Pancreas (tissue), 10 donors: ENCODE data around the gene PLLP. TPM values are rescaled to one million over a fixed set of nuclear protein-coding genes. Genes with fewer than 3 reads are reported as not detected.

Source experiments
- ATAC-seq, 4 donors: fragments of 200-7000 bp; cut with Tn5 transposase; one replicate each; pipeline versions ENCODE4 v1.8.0 to v1.9.1; 2020; ENCODE audit warnings: mild to moderate bottlenecking in 4 of 4, moderate library complexity in 4 of 4
- DNase-seq, 6 donors: peaks; one replicate each; pipeline ENCODE4 v3.0.0-alpha.2; 2020
- FAIRE-seq: peaks from 2 replicates; lab custom pipeline; 2012; peaks lifted over from hg19 to GRCh38; lab: Jason Lieb, UNC
- H3K27ac ChIP-seq, 4 donors: fragments of 200-600 bp; sonication (generic); 1 replicate in 3 of 4; 2 replicates in 1 of 4; pipeline versions ENCODE4 v1.5.0 to v1.8.0; 2020
- H3K27me3 ChIP-seq, 4 donors: fragments of 200-600 bp; one replicate each; pipeline ENCODE4 v1.8.0; 2021
- H3K36me3 ChIP-seq, 3 donors: fragments of 200-600 bp; sonication (generic) in 1 of 3; one replicate each; pipeline versions ENCODE4 v1.5.0 to v1.8.0; 2020 to 2021
- H3K4me1 ChIP-seq, 3 donors: fragments of 200-600 bp; one replicate each; pipeline ENCODE4 v1.8.0; 2021
- H3K4me3 ChIP-seq, 4 donors: fragments of 200-600 bp; sonication (generic) in 2 of 4; one replicate each; pipeline versions ENCODE4 v1.5.0 to v1.8.0; 2020 to 2021
- H3K9me3 ChIP-seq, 4 donors: fragments of 200-600 bp; one replicate each; pipeline ENCODE4 v1.8.0; 2021
- CTCF ChIP-seq, 4 donors: fragments of 200-600 bp; sonication (generic) in 3 of 4; IDR thresholded peaks; one replicate each; pipeline versions ENCODE4 v1.5.0 to v1.8.0; 2021; ENCODE audit warnings: antibody characterized with exemption in 4 of 4
- WGBS, 2 donors: extraction: QIAGEN DNeasy Blood & Tissue Kit; methylation state at CpG; one replicate each; pipeline ENCODE4 v1.1.7; 2013; 5-methylcytosine and 5-hydroxymethylcytosine counted together
- intact Hi-C, 3 donors: fragments of 100-400 bp; cut with DNase I; formaldehyde crosslinking; loops; one replicate each; pipeline versions ENCODE4 v1.11.1 to v1.14.2; 2022
- polyA plus RNA-seq, 2 donors: library from polyadenylated mRNA; stranded (reverse); fragments of 200-250 nt; gene quantifications; one replicate each; pipeline ENCODE4 v1.2.3, GENCODE V29; 2013
- total RNA-seq, 6 donors: library from RNA; stranded (reverse); fragmentation: NEBNext Ultra II Directional in 4 of 6; extraction: Animal tissue kit (Norgen Biotek cat#: 25700) in 4 of 6; gene quantifications; one replicate each; pipeline versions ENCODE4 v1.2.1 to v1.2.4, GENCODE V29; 2021 to 2023
- donor health status: healthy with polysubstance abuse.
- donor health status: DM: no; HTN: no; CAD: no; lungs with moderate emphysema.
- donor health status: DM: no; HTN: no; CAD: no.
- donor health status: control.
- donor health status: control.
- donor health status: Bipolar disorder and iron deficiency.
- donor health status: DM: yes; HTN: yes; CAD: no.
- donor health status: DM: no; HTN: no; CAD: no.
- donor health status: DM: no; HTN: no; CAD: no.
- donor health status: DM: yes; HTN: yes; CAD: no.

The PLLP gene
- total and polyA plus RNA-seq, 8 donors: 10.8 to 34.3 (median 24.1) TPM

DNA sequence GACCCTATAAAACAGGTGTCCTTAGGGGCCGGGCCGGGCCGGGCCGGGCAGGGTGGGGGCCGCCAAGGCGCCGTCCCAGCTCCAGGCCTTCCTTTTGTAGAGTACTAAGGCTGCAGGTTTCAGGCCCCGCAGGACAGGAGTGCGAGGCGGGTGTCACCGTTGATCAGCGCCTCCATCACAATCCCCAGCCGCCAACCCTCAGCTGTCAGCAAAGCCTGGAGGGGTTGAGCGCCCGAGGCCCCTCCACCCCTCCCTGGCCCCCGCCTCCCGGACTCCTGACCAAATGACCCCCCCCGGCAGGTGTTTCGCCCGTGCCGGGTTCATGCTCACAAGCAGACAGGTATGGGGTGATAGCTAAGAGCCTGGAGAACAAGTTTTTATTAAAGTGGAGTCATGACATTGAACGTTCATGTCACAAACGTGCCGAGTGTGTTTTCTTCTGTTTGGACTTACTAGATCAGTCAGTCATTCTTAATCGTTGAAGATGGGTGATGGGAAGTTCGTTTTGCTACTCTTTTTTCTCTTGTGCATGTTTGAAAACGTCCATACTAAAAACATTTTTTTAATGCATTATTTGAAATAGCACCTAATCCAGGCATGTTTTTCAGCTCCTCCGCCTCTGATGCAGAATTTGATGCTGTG is 38.9 kb downstream of the PLLP start:
- DNase-seq: peak in 3 of 6 donors; percentile 56 to 68 (median 63)
- intact Hi-C loops: no loop called here
- WGBS, 2 donors: 2 to 3% methylated on average over 28 of the region's 28 CpGs

GRCh38 chr16:57244767-57245471 is 39.6 kb downstream of the PLLP start, which contains the start of gene ARL2BP:
Gene ARL2BP (plus strand): TSS chr16:57245259. CDS start chr16:57245368, 109 bp downstream.
- DNase-seq (peak; percentile 97 to 99 (median 98)), ATAC-seq (peak; percentile 94 to 98 (median 96)), FAIRE-seq (peak; percentile 67)
- no peak for TF ChIP-seq CTCF (IDR thresholded peaks at IDR 0.05)
- Histone ChIP-seq H3K27ac (peak within 1 kb of the TSS; percentile 87 to 91 (median 88)), H3K27me3 (no peaks in the 10 kb centered on the region), H3K9me3 (no peaks in the 10 kb centered on the region), H3K36me3 (peaks cover 0 to 10% (median 10%) of the 10 kb centered on the region in 3 donors), H3K4me1 (peaks cover 5 to 7% (median 5%) of the 10 kb centered on the region in 3 donors), H3K4me3 (peak within 1 kb of the TSS; percentile 58 to 85 (median 68))
- intact Hi-C loops: no loop called here
- WGBS, 2 donors: 0% methylated on average over 63 to 77 of the region's 77 CpGs

More for the DNA sequence above, 38.9 kb downstream of the PLLP start:
- FAIRE-seq (no peak), ATAC-seq (peak; percentile 24 to 44 (median 39))
- no peak for TF ChIP-seq CTCF (IDR thresholded peaks at IDR 0.05)
- Histone ChIP-seq H3K4me1 (peaks cover 5 to 7% (median 5%) of the 10 kb centered on the region in 3 donors), H3K27ac (peak overlapping the region; percentile 87 to 91 (median 88)), H3K36me3 (peaks cover 0 to 16% (median 16%) of the 10 kb centered on the region in 3 donors), H3K9me3 (no peaks in the 10 kb centered on the region), H3K27me3 (no peaks in the 10 kb centered on the region), H3K4me3 (peak overlapping the region; percentile 58 to 85 (median 68))

- ATAC-seq (peak in 1 of 4 donors; percentile 50), FAIRE-seq (no peak), DNase-seq (no peak)
- no peak for TF ChIP-seq CTCF (IDR thresholded peaks at IDR 0.05)
- H3K27ac ChIP-seq: peak overlapping the region; percentile 87 to 91 (median 88)
- H3K9me3 ChIP-seq: no peaks in the 10 kb centered on the region
- no peaks in the 10 kb centered on the region for H3K27me3 ChIP-seq
- H3K36me3 ChIP-seq: peaks cover 0 to 9% (median 8%) of the 10 kb centered on the region in 3 donors
- peaks cover 5 to 7% (median 5%) of the 10 kb centered on the region in 3 donors for H3K4me1 ChIP-seq
- 5 to 6% methylated on average over 9 of the region's 9 CpGs for WGBS, 2 donors
- H3K4me3 ChIP-seq: peak overlapping the region in 3 of 4 donors; percentile 58 to 72 (median 65)
- intact Hi-C loops: no loop called here
Measured at GRCh38 chr16:57244463-57244766, 40.1 kb downstream of the PLLP start.

GRCh38 chr16:57242650-57243049 is 41.8 kb downstream of the PLLP start:
- peaks cover 0 to 15% (median 9%) of the 10 kb centered on the region in 3 donors for H3K36me3 ChIP-seq
- no peak for FAIRE-seq
- H3K27ac ChIP-seq: no peak overlapping the region
- H3K27me3 ChIP-seq: no peaks in the 10 kb centered on the region
- no peak for DNase-seq
- 95 to 100% methylated on average over 2 of the region's 2 CpGs for WGBS, 2 donors
- ATAC-seq: no peak
- TF ChIP-seq CTCF (IDR thresholded peaks at IDR 0.05): no peak
- intact Hi-C loops: no loop called here
- peaks cover 5 to 7% (median 5%) of the 10 kb centered on the region in 3 donors for H3K4me1 ChIP-seq
- H3K9me3 ChIP-seq: no peaks in the 10 kb centered on the region
- H3K4me3 ChIP-seq: no peak overlapping the region
